T-cell (primary cell): ENCODE data around the gene PRKD3. TPM values are rescaled to one million over a fixed set of nuclear protein-coding genes. Genes with fewer than 3 reads are reported as not detected.
"Not testable (repeated sequence)": the region's sequence is repeated elsewhere in the genome, so short reads cannot be mapped to it uniquely, and the experiment has no call there.

ENCODE experiments used
- ATAC-seq, 4 experiments: fragments of 200-7000 bp in 3 of 4; fragments of 150-1000 bp in 1 of 4; cut with Tn5 transposase; replicated peaks in 1 of 4; 1 replicate in 3 of 4; 2 replicates in 1 of 4; pipeline ENCODE4 v1.10.0; 2021; ENCODE audit warnings: moderate library complexity in 3 of 4, mild to moderate bottlenecking in 2 of 4, moderate number of reproducible peaks in 1 of 4
- CTCF ChIA-PET, 2 donors: fragments of 300-600 bp; sonication (Branson Sonifier 250); formaldehyde crosslinking; loops; one replicate each; lab custom pipeline; 2022; ENCODE audit warnings: antibody characterized with exemption in 2 of 2; lab: Charles Lee
- POLR2A ChIA-PET, 2 donors: fragments of 300-600 bp; sonication (Branson Sonifier 250); formaldehyde crosslinking; loops; one replicate each; lab custom pipeline; 2022; ENCODE audit warnings: antibody characterized with exemption in 2 of 2; lab: Charles Lee
- DNase-seq, 35 experiments: peaks; one replicate each; pipeline versions ENCODE4 v3.0.0 to v3.0.0-alpha.2; 2013 to 2023
- H3K27ac ChIP-seq: one replicate; pipeline ENCODE4 v1.5.1; 2013; ENCODE audit warnings: low read length
- H3K27me3 ChIP-seq, 2 experiments: replicated peaks in 1 of 2; 1 replicate in 1 of 2; 2 replicates in 1 of 2; pipeline versions ENCODE4 v1.6.1 to v1.7.0; 2013; ENCODE audit warnings: low read length in 1 of 2, mixed read lengths in 1 of 2; ENCODE audit not compliant: control insufficient read depth in 2 of 2, insufficient read depth in 2 of 2; ENCODE audit errors: extremely low read depth in 1 of 2
- H3K36me3 ChIP-seq, 2 donors: 1 replicate in 1 of 2; 2 replicates in 1 of 2; pipeline versions ENCODE4 v1.6.1 to v1.7.0; 2013; ENCODE audit warnings: low read length in 1 of 2; ENCODE audit not compliant: control insufficient read depth in 2 of 2, insufficient read depth in 1 of 2; ENCODE audit errors: extremely low read depth in 1 of 2
- H3K4me1 ChIP-seq, 2 experiments: 1 replicate in 1 of 2; 2 replicates in 1 of 2; pipeline versions ENCODE4 v1.6.1 to v1.7.0; 2013; ENCODE audit warnings: low read length in 2 of 2, mixed read lengths in 1 of 2; ENCODE audit not compliant: insufficient read depth in 2 of 2, control insufficient read depth in 1 of 2; ENCODE audit errors: extremely low read depth in 1 of 2
- H3K4me3 ChIP-seq, 2 donors: 1 replicate in 1 of 2; 2 replicates in 1 of 2; pipeline versions ENCODE4 v1.5.1 to v1.7.0; 2013; ENCODE audit warnings: mild to moderate bottlenecking in 2 of 2, low read length in 1 of 2, moderate library complexity in 1 of 2; ENCODE audit not compliant: control insufficient read depth in 1 of 2; ENCODE audit errors: extremely low read depth in 1 of 2
- H3K9me3 ChIP-seq: 2 replicates; pipeline ENCODE4 v1.7.0; 2013
- H3K27ac Mint-ChIP-seq, 2 donors: one replicate each; pipeline ENCODE4 v1.8.0; 2020 to 2021; ENCODE audit warnings: mild to moderate bottlenecking in 2 of 2, mixed read lengths in 2 of 2
- H3K27me3 Mint-ChIP-seq, 2 donors: one replicate each; pipeline ENCODE4 v1.8.0; 2021 to 2022; ENCODE audit warnings: mixed read lengths in 2 of 2
- H3K36me3 Mint-ChIP-seq: one replicate; pipeline ENCODE4 v1.8.0; 2021; ENCODE audit warnings: mixed read lengths
- H3K4me1 Mint-ChIP-seq, 3 donors: one replicate each; pipeline ENCODE4 v1.8.0; 2020 to 2022; ENCODE audit warnings: mixed read lengths in 3 of 3, mild to moderate bottlenecking in 1 of 3
- H3K4me3 Mint-ChIP-seq, 3 donors: one replicate each; pipeline ENCODE4 v1.8.0; 2020 to 2022; ENCODE audit warnings: mild to moderate bottlenecking in 3 of 3, mixed read lengths in 3 of 3, moderate library complexity in 3 of 3
- H3K9me3 Mint-ChIP-seq, 3 donors: one replicate each; pipeline ENCODE4 v1.8.0; 2020 to 2022; ENCODE audit warnings: mixed read lengths in 3 of 3
- WGBS: methylation state at CpG from one replicate; pipeline ENCODE4 v1.1.5; 2013; ENCODE audit warnings: missing lambda C conversion rate; ENCODE audit not compliant: insufficient coverage; 5-methylcytosine and 5-hydroxymethylcytosine counted together
- total RNA-seq, 35 experiments: library from RNA in 6 of 35; stranded (reverse) in 6 of 35; fragments of 120-200 nt in 1 of 35; gene quantifications; one replicate each; pipeline versions ENCODE4 v1.2.1 to v1.2.4 and lab custom pipeline; 2013 to 2026

The PRKD3 gene
- total RNA-seq, 5 donors from 2014 or later (not counting 1 experiment from before 2014, with no cell fraction given) = 30.6 to 45.5 (median 36.9) TPM

- peaks cover 41 to 42% (median 42%) of the 10 kb centered on the region in 3 donors for H3K4me1 Mint-ChIP-seq
- ChIA-PET CTCF (interaction anchor here in 1 of 2 donors (0.6 kb wide), 1 partner anchor 1279 kb away, joined by 3 read pairs; no protein-coding TSS in a partner anchor), POLR2A (interaction anchor here in 1 of 2 donors (0.6 to 0.7 kb wide), 2 partner anchors 13 to 285 kb away, joined by 3 to 4 read pairs; no protein-coding TSS in a partner anchor)
- H3K9me3 ChIP-seq = no peaks in the 10 kb centered on the region
- H3K9me3 Mint-ChIP-seq = no peaks in the 10 kb centered on the region
- no CpG with 5 or more reads among the region's 2 CpGs for WGBS
- DNase-seq = no peak
- H3K4me3 Mint-ChIP-seq = no peak overlapping the region
- no peak overlapping the region for H3K4me3 ChIP-seq
- no peak overlapping the region for H3K27ac Mint-ChIP-seq
- no peak for ATAC-seq
- H3K27me3 ChIP-seq = no peaks in the 10 kb centered on the region
- no peaks in the 10 kb centered on the region for H3K27me3 Mint-ChIP-seq
- no peak overlapping the region for H3K27ac ChIP-seq
- H3K36me3 ChIP-seq = no peaks in the 10 kb centered on the region
- peaks cover 26% of the 10 kb centered on the region for H3K36me3 Mint-ChIP-seq
- H3K4me1 ChIP-seq = peaks cover 0 to 4% of the 10 kb centered on the region in 2 experiments
Observed at GRCh38 chr2:37301408-37301807, 23.2 kb downstream of the PRKD3 start.

- peaks cover 26% of the 10 kb centered on the region for H3K36me3 Mint-ChIP-seq
- peaks cover 0 to 4% of the 10 kb centered on the region in 2 experiments for H3K4me1 ChIP-seq
- H3K4me1 Mint-ChIP-seq = peaks cover 36 to 40% (median 37%) of the 10 kb centered on the region in 3 donors
- H3K27ac ChIP-seq = no peak overlapping the region
- no peaks in the 10 kb centered on the region for H3K36me3 ChIP-seq
- no peak for ATAC-seq
- H3K27ac Mint-ChIP-seq = no peak overlapping the region
- no peaks in the 10 kb centered on the region for H3K27me3 ChIP-seq
- no peak overlapping the region for H3K4me3 Mint-ChIP-seq
- no peaks in the 10 kb centered on the region for H3K9me3 Mint-ChIP-seq
- WGBS = no CpG with 5 or more reads among the region's 4 CpGs
- no peak overlapping the region for H3K4me3 ChIP-seq
- no peaks in the 10 kb centered on the region for H3K27me3 Mint-ChIP-seq
- H3K9me3 ChIP-seq = no peaks in the 10 kb centered on the region
- ChIA-PET POLR2A (interaction anchor here in 1 of 2 donors (0.5 to 0.7 kb wide), 2 partner anchors 286 to 1168 kb away, joined by 4 read pairs; no protein-coding TSS in a partner anchor), CTCF (interaction anchor here in 1 of 2 donors (0.6 kb wide), 1 partner anchor 113 kb away, joined by 12 read pairs; no protein-coding TSS in a partner anchor)
- DNase-seq = no peak
Observed at GRCh38 chr2:37300578-37300977, 24.1 kb downstream of the PRKD3 start.

- POLR2A ChIA-PET = interaction anchor here in 1 of 2 donors (0.6 kb wide), 1 partner anchor 15 kb away, joined by 4 read pairs; no protein-coding TSS in a partner anchor
- Histone ChIP-seq H3K36me3 (no peaks in the 10 kb centered on the region), H3K27ac (no peak overlapping the region), H3K9me3 (no peaks in the 10 kb centered on the region), H3K27me3 (no peaks in the 10 kb centered on the region), H3K4me3 (no peak overlapping the region), H3K4me1 (peaks cover 0 to 3% of the 10 kb centered on the region in 2 experiments)
- Mint-ChIP-seq H3K4me3 (no peak overlapping the region), H3K27ac (no peak overlapping the region), H3K9me3 (no peaks in the 10 kb centered on the region), H3K27me3 (no peaks in the 10 kb centered on the region), H3K36me3 (peaks cover 26% of the 10 kb centered on the region), H3K4me1 (peaks cover 33 to 40% (median 36%) of the 10 kb centered on the region in 3 donors)
- CTCF ChIA-PET = no interaction called here
- ATAC-seq = no peak
- no peak for DNase-seq
Observed at GRCh38 chr2:37300146-37300545, 24.5 kb downstream of the PRKD3 start.

GRCh38 chr2:37297632-37298031 is 27.0 kb downstream of the PRKD3 start:
- Mint-ChIP-seq H3K27ac (no peak overlapping the region), H3K27me3 (no peaks in the 10 kb centered on the region), H3K4me3 (no peak overlapping the region), H3K9me3 (no peaks in the 10 kb centered on the region), H3K4me1 (peaks cover 27 to 34% (median 32%) of the 10 kb centered on the region in 3 donors), H3K36me3 (peaks cover 15% of the 10 kb centered on the region)
- no peaks in the 10 kb centered on the region for H3K27me3 ChIP-seq
- H3K27ac ChIP-seq = no peak overlapping the region
- POLR2A ChIA-PET = no interaction called here
- DNase-seq (no peak), ATAC-seq (no peak)
- H3K4me1 ChIP-seq = no peaks in the 10 kb centered on the region
- no peaks in the 10 kb centered on the region for H3K9me3 ChIP-seq
- no peak overlapping the region for H3K4me3 ChIP-seq
- CTCF ChIA-PET = no interaction called here
- no peaks in the 10 kb centered on the region for H3K36me3 ChIP-seq

GRCh38 chr2:37295469-37296073 is 29.1 kb downstream of the PRKD3 start:
- H3K36me3 ChIP-seq = peaks cover 3 to 9% of the 10 kb centered on the region in 2 donors
- H3K27ac ChIP-seq = no peak overlapping the region
- Mint-ChIP-seq H3K36me3 (peaks cover 23% of the 10 kb centered on the region), H3K27me3 (no peaks in the 10 kb centered on the region), H3K9me3 (no peaks in the 10 kb centered on the region), H3K27ac (no peak overlapping the region), H3K4me3 (no peak overlapping the region), H3K4me1 (peaks cover 20 to 27% (median 23%) of the 10 kb centered on the region in 3 donors)
- no peaks in the 10 kb centered on the region for H3K27me3 ChIP-seq
- WGBS = no CpG with 5 or more reads among the region's 1 CpG
- POLR2A ChIA-PET = no interaction called here
- no peaks in the 10 kb centered on the region for H3K9me3 ChIP-seq
- no peaks in the 10 kb centered on the region for H3K4me1 ChIP-seq
- no peak overlapping the region for H3K4me3 ChIP-seq
- ATAC-seq (no peak), DNase-seq (no peak)
- CTCF ChIA-PET = no interaction called here

- H3K36me3 ChIP-seq, POLR2A ChIA-PET, CTCF ChIA-PET, H3K9me3 Mint-ChIP-seq, H3K4me3 ChIP-seq, H3K4me1 ChIP-seq, ATAC-seq, H3K4me3 Mint-ChIP-seq, H3K27ac Mint-ChIP-seq, H3K9me3 ChIP-seq, H3K27me3 Mint-ChIP-seq, H3K27ac ChIP-seq, DNase-seq, H3K27me3 ChIP-seq: not testable (repeated sequence)
- Mint-ChIP-seq H3K4me1 (peaks cover 16 to 24% (median 21%) of the 10 kb centered on the region in 3 donors), H3K36me3 (peaks cover 19% of the 10 kb centered on the region)
- no CpG with 5 or more reads among the region's 2 CpGs for WGBS
Observed at GRCh38 chr2:37294858-37295257, 29.8 kb downstream of the PRKD3 start.
